GM12865 (cell line): ENCODE results near the gene F12.
A peak's percentile ranks its signal among the peaks of the same experiment; 100 is the strongest.
"Not testable (repeated sequence)": the region's sequence is repeated elsewhere in the genome, so short reads cannot be mapped to it uniquely, and the experiment has no call there.

Experiments used
- DNase-seq: peaks from one replicate; pipeline ENCODE4 v3.0.0; 2010; ENCODE audit warnings: low read depth
- H3K4me3 ChIP-seq: 2 replicates; pipeline ENCODE4 v1.5.1; 2011; ENCODE audit warnings: mild to moderate bottlenecking, low read depth, low read length, control low read depth
- CTCF ChIP-seq: IDR thresholded peaks from 2 replicates; pipeline ENCODE4 v1.5.1; 2011; ENCODE audit warnings: low read length, control low read depth, low read depth, inconsistent platforms; ENCODE audit not compliant: insufficient read depth; ENCODE audit errors: missing control alignments

The F12 gene

GRCh38 chr5:177362610-177363507, 46.5 kb downstream of the F12 start:
- no peak for TF ChIP-seq CTCF
- H3K4me3 ChIP-seq = peak overlapping the region; percentile 10
- peak; percentile 86 for DNase-seq

GRCh38 chr5:177362292-177362609, 47.1 kb downstream of the F12 start:
- no peak for DNase-seq
- peak overlapping the region; percentile 10 for H3K4me3 ChIP-seq
- TF ChIP-seq CTCF = no peak

GRCh38 chr5:177361418-177362291, 47.7 kb downstream of the F12 start:
- DNase-seq = peak; percentile 52
- no peak for TF ChIP-seq CTCF
- peak overlapping the region; percentile 10 for H3K4me3 ChIP-seq

- DNase-seq, H3K4me3 ChIP-seq: not testable (repeated sequence)
Observed at GRCh38 chr5:177360740-177361139, 48.6 kb downstream of the F12 start.

GRCh38 chr5:177359860-177360259, 49.5 kb downstream of the F12 start:
- no peak for TF ChIP-seq CTCF
- no peak for DNase-seq
- no peak overlapping the region; the same call in 1 of the 2 replicates for H3K4me3 ChIP-seq

- no peak for TF ChIP-seq CTCF
- DNase-seq = no peak
- H3K4me3 ChIP-seq = peak overlapping the region; percentile 69
Observed at GRCh38 chr5:177359451-177359851, 49.9 kb downstream of the F12 start.

GRCh38 chr5:177358370-177358819, 51.0 kb downstream of the F12 start:
- no peak for DNase-seq
- TF ChIP-seq CTCF = no peak
- H3K4me3 ChIP-seq = peak overlapping the region; percentile 69
